Activated CD8-positive, alpha-beta T cell treated with anti-CD3 and anti-CD28 coated beads for 36 hours (primary cell): ENCODE data around the gene AP3B1. TPM values are rescaled to one million over a fixed set of nuclear protein-coding genes. Genes with fewer than 3 reads are reported as not detected.

Source experiments
- ATAC-seq: fragments of 200-7000 bp; cut with Tn5 transposase; one replicate; pipeline ENCODE4 v1.10.0; 2021; ENCODE audit warnings: mild to moderate bottlenecking, moderate library complexity
- CTCF ChIA-PET: fragments of 350-600 bp; sonication (Branson Sonifier 250); formaldehyde crosslinking; loops from one replicate; lab custom pipeline; 2021; ENCODE audit warnings: antibody characterized with exemption; lab: Charles Lee
- POLR2A ChIA-PET: fragments of 350-600 bp; sonication (Branson Sonifier 250); formaldehyde crosslinking; loops from one replicate; lab custom pipeline; 2021; ENCODE audit warnings: antibody characterized with exemption; lab: Charles Lee
- DNase-seq: peaks from one replicate; pipeline ENCODE4 v3.0.0-alpha.2; 2020
- H3K27ac Mint-ChIP-seq: one replicate; pipeline ENCODE4 v1.8.0; 2021; ENCODE audit warnings: mild to moderate bottlenecking, mixed read lengths
- H3K27me3 Mint-ChIP-seq: one replicate; pipeline ENCODE4 v1.8.0; 2021; ENCODE audit warnings: mixed read lengths
- H3K36me3 Mint-ChIP-seq: one replicate; pipeline ENCODE4 v1.8.0; 2021; ENCODE audit warnings: low read depth, mixed read lengths
- H3K4me1 Mint-ChIP-seq: one replicate; pipeline ENCODE4 v1.8.0; 2021; ENCODE audit warnings: low read depth, mixed read lengths
- H3K4me3 Mint-ChIP-seq: one replicate; pipeline ENCODE4 v1.8.0; 2021; ENCODE audit warnings: mild to moderate bottlenecking, moderate library complexity, mixed read lengths
- H3K9me3 Mint-ChIP-seq: one replicate; pipeline ENCODE4 v1.8.0; 2021; ENCODE audit warnings: mixed read lengths
- CTCF ChIP-seq: fragments of 200-600 bp; IDR thresholded peaks from one replicate; pipeline ENCODE4 v1.8.0; 2022; ENCODE audit warnings: antibody characterized with exemption, mild to moderate bottlenecking
- intact Hi-C: fragments of 100-400 bp; cut with micrococcal nuclease; formaldehyde crosslinking; loops from one replicate; pipeline ENCODE4 v1.10.0; 2022
- total RNA-seq, 2 experiments: library from RNA; stranded (reverse); gene quantifications; one replicate each; pipeline ENCODE4 v1.2.3, GENCODE V29; 2021

The AP3B1 gene
- 10 to 100 TPM; 33.0 to 34.4 TPM for total RNA-seq

DNA sequence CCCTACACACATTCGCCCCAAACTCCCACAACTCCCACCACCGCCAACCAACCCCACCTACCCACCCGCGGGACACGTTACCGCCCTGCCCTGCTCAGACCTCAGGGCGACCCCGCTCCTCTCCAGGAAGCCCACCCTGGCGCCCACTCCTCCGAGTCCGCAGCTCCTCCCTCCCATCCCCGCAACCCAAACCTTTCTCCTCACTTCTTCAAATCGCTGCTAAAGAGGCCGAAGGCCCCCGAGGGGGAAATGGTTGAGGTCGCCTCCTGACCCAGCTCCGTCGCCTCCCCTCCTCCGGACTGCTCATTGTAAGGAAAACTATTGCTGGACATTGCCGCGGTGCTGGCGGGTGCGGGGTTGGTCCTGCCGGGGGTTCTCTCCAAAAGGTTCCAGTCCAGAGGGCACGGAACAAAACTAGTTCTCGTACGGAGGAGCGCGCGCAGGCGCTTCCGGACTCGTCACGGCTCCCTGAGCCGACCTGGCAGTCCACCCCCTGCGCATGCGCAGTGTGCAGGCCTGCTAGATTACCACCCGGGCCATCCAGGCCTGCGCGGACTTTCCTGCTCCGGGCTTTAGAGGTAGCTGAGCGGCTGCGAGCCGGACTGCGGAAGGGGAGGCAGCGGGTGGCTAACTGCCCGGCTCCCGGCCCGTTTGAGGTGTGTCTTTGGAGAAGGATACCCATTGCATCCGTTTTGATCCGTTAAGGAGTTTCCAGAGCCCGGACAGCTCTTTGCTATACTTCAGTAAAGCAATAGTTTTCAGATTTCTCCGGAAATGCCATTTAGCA, at the start of gene AP3B1:
TSS of gene AP3B1 (minus strand) at position 451 of the 787 bp plus-strand sequence. CDS start at position 332, 119 bp downstream.
- intact Hi-C loops, result loop anchor here (1.0 kb wide), 1 partner anchor 66 kb away; the partner anchor contains the start of gene SCAMP1
- ChIA-PET CTCF (interaction anchor here (0.9 to 4.0 kb wide), 6 partner anchors 9 to 838 kb away, joined by 3 to 46 read pairs (median 5); partner anchors contain the start of gene SCAMP1), POLR2A (interaction anchor here (0.5 to 3.9 kb wide), 12 partner anchors 9 to 1970 kb away, joined by 3 to 38 read pairs (median 4); partner anchors contain the start of gene SCAMP1)
- H3K36me3 Mint-ChIP-seq, result peaks cover 12% of the 10 kb centered on the region
- no peaks in the 10 kb centered on the region for H3K27me3 Mint-ChIP-seq
- H3K27ac Mint-ChIP-seq, result peak within 1 kb of the TSS; percentile 99
- peaks cover 32% of the 10 kb centered on the region for H3K4me1 Mint-ChIP-seq
- TF ChIP-seq CTCF, result no peak
- peak within 1 kb of the TSS; percentile 91 for H3K4me3 Mint-ChIP-seq
- DNase-seq (peak; percentile 98), ATAC-seq (peak; percentile 96)
- H3K9me3 Mint-ChIP-seq, result no peaks in the 10 kb centered on the region

DNA sequence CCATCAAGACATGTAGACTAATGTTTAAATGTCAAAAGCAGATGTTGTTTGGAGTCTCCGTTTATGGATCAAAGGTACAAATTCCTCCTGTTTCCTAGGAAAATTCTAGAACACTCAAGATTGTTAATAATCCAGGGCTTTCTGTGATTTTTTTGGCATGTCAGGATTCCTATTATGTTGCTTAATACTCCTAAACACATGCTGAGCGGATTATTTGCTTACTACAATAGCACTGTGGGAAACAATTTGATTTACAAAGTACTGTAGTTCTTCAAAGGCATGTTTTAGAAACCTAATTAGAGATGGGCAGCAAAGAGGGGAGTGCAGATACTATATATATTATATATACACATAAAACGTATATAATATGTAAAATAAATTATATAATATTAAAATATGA, 46.9 kb upstream of the AP3B1 start:
- no peaks in the 10 kb centered on the region for H3K36me3 Mint-ChIP-seq
- CTCF ChIA-PET, result no interaction called here
- H3K9me3 Mint-ChIP-seq, result peaks cover 9% of the 10 kb centered on the region
- POLR2A ChIA-PET, result no interaction called here
- intact Hi-C loops, result no loop called here
- DNase-seq (no peak), ATAC-seq (no peak)
- no peaks in the 10 kb centered on the region for H3K4me1 Mint-ChIP-seq
- H3K4me3 Mint-ChIP-seq, result no peak overlapping the region
- H3K27me3 Mint-ChIP-seq, result peaks cover 4% of the 10 kb centered on the region
- H3K27ac Mint-ChIP-seq, result no peak overlapping the region
- no peak for TF ChIP-seq CTCF

GRCh38 chr5:78339617-78340436, 45.3 kb upstream of the AP3B1 start:
- H3K9me3 Mint-ChIP-seq, result peaks cover 9% of the 10 kb centered on the region
- TF ChIP-seq CTCF, result no peak
- H3K36me3 Mint-ChIP-seq, result no peaks in the 10 kb centered on the region
- H3K27ac Mint-ChIP-seq, result no peak overlapping the region
- ChIA-PET CTCF (interaction anchor here (1.1 kb wide), 1 partner anchor 128 kb away, joined by 3 read pairs; no protein-coding TSS in a partner anchor), POLR2A (no interaction called here)
- no peak for DNase-seq
- no peaks in the 10 kb centered on the region for H3K4me1 Mint-ChIP-seq
- intact Hi-C loops, result no loop called here
- no peak overlapping the region for H3K4me3 Mint-ChIP-seq
- H3K27me3 Mint-ChIP-seq, result peaks cover 4% of the 10 kb centered on the region
- no peak for ATAC-seq

GRCh38 chr5:78336698-78337097, 42.2 kb upstream of the AP3B1 start:
- ATAC-seq, result no peak
- DNase-seq, result no peak
- Mint-ChIP-seq H3K4me1 (no peaks in the 10 kb centered on the region), H3K27me3 (peaks cover 3% of the 10 kb centered on the region), H3K9me3 (peaks cover 9% of the 10 kb centered on the region), H3K27ac (no peak overlapping the region), H3K4me3 (no peak overlapping the region), H3K36me3 (no peaks in the 10 kb centered on the region)
- ChIA-PET CTCF (no interaction called here), POLR2A (no interaction called here)
- TF ChIP-seq CTCF, result no peak
- intact Hi-C loops, result no loop called here
